Stimulated activated CD8-positive, alpha-beta memory T cell treated with anti-CD3 and anti-CD28 coated beads, Interleukin-7, amount 100 ng/mL, for 48 hours (primary cell): ENCODE results near the gene PEX14.

Source experiments
- DNase-seq, 2 donors: peaks; one replicate each; pipeline ENCODE4 v3.0.0-alpha.2; 2020; ENCODE audit warnings: low read depth in 1 of 2; ENCODE audit errors: extremely low read depth in 1 of 2

The PEX14 gene

DNA sequence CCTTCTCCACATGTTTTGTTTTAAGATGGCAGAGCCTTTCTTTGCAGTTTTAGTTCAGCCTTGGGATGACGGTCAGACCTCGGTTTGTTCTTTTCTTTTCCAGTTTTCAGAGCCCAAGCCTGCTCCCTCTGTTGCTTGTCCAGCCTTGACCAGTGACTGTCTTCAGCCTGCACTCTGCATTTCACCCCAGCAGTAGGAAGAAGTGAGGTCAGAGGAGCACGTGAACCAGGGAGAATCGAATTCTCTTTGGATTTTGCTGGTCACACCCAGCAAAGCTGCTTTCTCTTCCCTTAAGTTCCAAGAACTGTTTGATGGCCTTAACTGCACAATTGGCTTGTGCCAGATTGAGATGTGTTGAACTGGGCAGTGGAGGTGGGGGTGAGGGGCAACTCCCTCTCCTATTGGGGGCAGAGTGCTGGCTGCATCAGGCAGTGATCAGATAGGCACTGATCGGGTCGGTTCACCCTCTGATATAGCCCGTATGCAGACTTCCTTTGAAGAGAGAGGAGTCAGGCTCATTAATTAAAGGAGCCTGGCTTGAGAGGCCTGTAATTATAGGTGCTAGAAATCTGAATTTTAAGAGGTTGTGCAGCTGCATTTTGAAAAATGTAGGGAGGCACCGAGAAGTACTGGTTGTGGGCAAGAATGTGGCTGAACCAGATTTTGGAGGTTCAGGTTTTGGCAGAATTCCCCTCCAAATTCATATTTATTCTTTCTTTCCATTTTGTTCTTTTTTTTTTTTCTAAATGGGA, 42.4 kb downstream of the PEX14 start:
- no peak for DNase-seq

DNA sequence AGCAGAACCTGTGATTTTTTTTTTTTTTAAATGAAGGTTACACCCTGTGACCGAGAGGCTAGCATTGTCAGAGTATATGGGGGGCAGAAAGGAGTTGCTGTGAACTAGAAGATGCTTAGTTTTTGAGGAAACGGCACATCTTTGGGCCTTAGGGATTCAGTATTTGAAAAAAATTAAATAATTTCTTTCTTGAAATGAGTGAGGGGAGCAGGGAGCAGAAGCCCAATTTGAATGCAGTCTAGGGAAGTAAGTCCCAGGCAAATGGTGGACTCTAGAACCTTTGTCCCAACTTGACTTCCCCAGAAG, 42.9 kb downstream of the PEX14 start:
- no peak for DNase-seq

- DNase-seq = no peak
Observed at GRCh38 chr1:10519016-10519417, 44.3 kb downstream of the PEX14 start.

- no peak for DNase-seq
Observed at GRCh38 chr1:10520497-10520896, 45.7 kb downstream of the PEX14 start.

DNA sequence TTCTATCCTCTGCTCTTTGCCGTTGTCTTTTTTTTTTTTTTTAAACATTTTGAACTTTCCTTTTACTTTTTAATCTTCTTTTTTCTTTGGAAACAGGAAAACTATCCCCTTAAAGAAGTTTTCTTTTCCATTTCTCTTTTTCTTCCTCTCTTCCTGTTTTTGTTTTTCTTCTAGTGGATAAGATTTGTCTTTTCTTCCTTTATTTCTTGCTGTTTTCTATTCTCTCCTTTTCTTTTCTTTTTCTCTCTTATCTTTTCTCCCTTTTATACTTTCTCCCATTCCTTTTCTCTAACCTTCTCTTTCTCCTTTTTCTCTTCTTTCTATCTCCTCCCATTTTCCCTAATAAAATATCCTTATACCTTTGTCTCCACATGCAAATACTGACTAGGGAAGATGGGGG, 46.2 kb downstream of the PEX14 start:
- no peak for DNase-seq

GRCh38 chr1:10521537-10522157, 46.9 kb downstream of the PEX14 start:
- DNase-seq = no peak

DNA sequence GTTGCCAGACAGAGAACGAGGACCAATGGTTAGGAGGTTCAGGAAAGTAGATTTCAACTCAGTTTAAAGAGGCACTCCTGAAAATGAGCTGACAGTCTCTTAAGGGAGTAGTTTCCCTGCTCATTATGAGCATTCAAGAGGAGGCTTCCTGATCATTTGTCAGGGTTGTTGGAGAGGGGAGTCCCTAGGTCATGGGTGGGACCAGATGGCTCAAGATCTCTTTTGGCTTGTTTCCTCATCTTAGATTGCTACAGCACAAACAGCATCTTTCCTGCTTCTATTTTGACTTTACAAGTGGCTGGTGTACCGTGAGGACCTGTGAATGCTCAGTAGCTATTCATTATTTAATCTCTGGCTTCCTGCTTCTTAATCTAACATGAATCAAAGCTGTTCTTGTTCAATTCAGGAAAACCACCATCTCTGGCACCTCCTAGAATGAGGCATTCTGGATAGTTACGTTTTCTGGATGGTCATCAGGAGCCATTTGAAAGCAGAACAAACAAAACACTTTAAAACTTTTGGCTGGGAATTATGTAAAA, 47.6 kb downstream of the PEX14 start:
- DNase-seq = no peak

- DNase-seq = no peak
Observed at GRCh38 chr1:10525208-10525607, 50.5 kb downstream of the PEX14 start.

DNA sequence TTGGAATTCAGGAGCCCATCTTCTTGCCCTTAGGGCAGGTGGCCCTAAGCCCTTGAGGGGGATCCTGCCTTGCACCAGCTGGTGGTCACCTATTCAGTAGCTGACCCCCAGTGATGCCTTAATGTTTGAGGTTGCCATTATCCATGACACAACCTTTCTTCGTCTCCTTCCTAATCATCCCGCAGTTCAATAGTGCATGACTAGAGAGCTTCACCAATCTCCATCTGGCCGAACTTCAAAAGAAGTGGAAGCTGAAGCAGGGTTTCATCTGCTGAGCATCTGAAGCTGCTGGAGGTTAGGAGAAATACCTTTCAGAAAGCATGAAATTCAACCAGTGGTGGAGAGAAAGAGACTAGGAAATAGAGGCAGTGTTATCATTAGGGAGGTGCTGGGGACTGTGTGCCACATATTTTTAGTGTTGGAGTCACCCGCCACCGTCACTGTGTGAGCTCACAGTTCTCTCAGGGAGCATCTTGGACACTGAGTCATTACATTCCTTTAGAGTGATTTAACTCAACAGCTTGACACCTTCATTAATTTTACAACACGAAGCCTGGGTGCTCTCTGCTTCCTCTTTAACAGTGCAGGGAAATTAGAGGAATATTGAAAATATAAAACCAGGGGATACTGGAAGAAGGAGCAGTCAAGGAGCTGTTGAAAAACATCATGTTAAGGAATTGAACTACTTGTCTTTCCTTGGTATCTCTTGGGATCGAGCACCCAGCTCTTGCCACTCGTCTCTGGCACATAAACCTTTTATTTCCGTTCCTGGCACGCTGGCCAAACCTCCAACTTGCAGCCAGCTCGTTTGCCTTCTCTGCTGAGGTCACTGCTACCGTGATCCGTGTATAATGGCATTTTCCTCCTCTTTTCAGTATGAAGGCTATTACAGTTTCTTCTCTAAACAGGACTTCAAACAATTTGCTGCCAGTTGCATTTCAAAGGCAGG, 53.6 kb downstream of the PEX14 start:
- no peak for DNase-seq

DNA sequence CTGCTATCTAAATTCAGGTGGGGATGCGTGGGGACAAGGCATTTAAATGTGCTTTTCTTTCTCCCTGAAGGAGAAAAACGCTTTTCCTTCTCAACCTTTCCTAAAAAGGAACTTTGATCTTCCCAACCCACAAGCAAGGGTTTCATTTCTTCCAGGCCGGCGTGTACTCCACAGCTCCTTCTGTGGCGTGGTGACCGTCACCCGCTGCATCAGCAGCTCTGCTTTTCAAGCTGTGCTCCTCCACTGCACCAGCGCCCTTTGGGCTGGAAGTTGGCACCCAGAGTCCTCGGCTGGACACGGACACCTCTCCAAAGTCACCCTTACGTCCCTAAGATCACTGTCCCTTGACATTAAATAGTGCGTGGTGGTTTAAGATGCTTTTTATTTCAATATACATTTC, 54.3 kb downstream of the PEX14 start:
- DNase-seq = no peak

GRCh38 chr1:10529765-10530164, 55.0 kb downstream of the PEX14 start:
- DNase-seq = no peak

GRCh38 chr1:10530281-10530740, 55.6 kb downstream of the PEX14 start:
- no peak for DNase-seq

GRCh38 chr1:10530756-10531495, 56.2 kb downstream of the PEX14 start:
- no peak for DNase-seq

DNA sequence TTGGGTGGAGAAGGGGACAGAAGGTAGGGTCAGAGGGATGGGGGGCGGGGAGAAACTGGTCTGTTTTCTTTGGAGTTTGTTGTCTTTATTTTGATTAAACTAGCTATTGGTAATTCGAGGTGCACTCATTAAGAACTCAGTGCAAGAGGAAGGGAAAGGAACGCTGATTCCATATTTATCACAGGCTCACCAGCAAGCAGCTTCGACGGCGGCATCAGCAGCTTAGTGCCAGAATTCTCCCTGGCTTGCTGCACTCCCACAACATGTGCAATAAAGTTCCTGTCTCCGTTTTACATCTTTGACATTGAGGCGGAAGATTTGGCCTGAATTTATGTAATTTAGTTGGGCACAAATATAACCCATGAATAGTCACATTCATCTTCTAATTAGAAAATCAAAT, 57.6 kb downstream of the PEX14 start:
- no peak for DNase-seq

DNA sequence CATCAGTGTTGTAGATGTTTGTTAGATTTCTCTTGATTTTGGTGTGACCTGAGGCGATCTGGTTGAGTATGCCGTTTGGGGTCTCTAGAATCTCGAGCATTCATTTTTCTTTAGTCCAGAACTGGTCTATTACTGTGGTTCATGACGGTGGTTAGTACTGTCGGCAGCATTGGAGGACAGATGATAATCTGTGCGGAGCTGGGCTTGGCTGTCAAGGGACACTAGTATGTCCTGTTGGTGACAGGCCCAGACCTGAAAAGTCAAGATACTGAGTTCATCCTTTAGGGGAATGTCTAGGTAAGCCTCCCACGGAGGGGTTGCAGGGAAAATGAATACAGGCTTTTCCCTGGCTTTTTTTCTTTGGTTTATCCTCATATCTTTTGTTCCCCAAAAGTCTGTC, 59.8 kb downstream of the PEX14 start:
- DNase-seq = no peak

- DNase-seq = no peak
Observed at GRCh38 chr1:10536133-10536770, 61.5 kb downstream of the PEX14 start.

DNA sequence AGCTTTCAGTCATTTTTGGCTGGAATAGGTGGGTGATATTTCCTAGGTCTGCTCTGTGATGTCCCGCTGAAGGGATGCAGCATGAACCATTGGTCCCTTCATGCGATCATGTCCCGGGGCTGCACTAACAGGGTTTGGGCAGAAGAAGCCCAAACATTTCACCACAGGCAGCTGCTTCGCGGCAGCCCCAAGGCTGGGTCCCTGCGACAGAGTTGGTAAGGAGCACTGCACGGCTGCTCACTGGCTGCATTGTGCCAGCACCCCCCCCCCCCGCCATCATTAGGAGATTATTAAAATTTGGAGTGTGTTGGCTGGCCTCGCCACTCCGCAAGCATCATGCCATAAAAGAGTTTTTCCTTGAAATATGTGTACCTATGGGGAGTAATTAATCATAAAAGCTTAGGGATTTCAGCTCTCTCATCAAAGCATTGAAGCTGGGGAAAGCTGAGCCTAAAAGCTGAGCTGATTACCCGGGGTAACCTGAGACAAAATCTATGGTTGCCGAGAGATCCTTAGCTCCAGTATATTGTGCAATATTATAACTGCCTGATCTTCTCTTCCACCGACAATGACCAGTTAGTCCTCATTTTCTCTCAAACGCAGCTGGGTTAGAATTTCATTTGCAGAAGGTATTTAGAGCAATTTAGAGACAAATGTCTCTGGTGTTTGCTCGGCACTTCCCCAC, 62.5 kb downstream of the PEX14 start:
- no peak for DNase-seq

- DNase-seq = no peak
Observed at GRCh38 chr1:10538646-10539355, 64.1 kb downstream of the PEX14 start.

DNA sequence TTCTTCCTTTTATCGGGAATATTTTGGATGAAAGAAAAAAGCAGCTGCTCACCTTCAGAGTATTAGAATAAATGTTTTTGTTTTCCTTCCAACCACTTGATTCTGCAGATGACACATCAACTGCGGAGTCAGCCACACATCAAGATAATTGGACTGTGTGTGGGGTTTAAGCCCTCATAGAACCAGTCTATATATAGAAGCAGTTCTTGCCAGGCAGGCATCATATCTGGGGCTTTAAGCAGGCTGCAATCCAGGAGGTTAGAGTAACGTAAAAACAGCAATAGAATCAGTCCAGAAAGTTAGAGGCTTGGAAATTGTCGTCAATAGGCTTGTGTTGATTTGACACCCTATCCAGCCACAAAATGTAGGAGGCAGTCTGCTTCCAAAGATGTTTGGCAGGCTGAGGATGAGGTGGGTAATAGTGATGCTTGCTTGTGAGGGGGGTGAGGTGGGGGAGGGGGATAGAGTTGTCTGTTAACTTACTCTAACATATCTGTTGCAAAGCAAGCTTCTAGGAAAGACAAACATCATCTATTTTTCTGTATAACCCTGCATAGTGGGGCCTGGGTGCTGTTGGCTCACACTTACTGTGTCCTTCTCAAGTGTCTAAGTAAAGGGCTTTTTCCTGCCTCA, 64.8 kb downstream of the PEX14 start:
- DNase-seq = no peak
